K562 (cell line): ENCODE measurements around the gene PHLDB1. TPM values are rescaled to one million over a fixed set of nuclear protein-coding genes. Genes with fewer than 3 reads are reported as not detected.

Source experiments
- BHLHE40 ChIP-seq: IDR thresholded peaks from 2 replicates; pipeline ENCODE4 v1.6.1; 2011; ENCODE audit warnings: low read length, improper control_type of control experiment
- BRD9 ChIP-seq: fragments of 450-650 bp; IDR thresholded peaks from 2 replicates; pipeline ENCODE4 v1.6.1; 2018; ENCODE audit warnings: low read depth; ENCODE audit not compliant: partially characterized antibody
- IRF1 ChIP-seq: sonication (generic); formaldehyde crosslinking; IDR thresholded peaks from 2 replicates; pipeline ENCODE4 v1.8.0; 2022; ENCODE audit warnings: missing genetic modification reagents, mild to moderate bottlenecking, borderline replicate concordance
- JUND ChIP-seq, 2 experiments: IDR thresholded peaks; 2 replicates in 1 of 2; 3 replicates in 1 of 2; pipeline ENCODE4 v1.6.1; 2011; ENCODE audit warnings: borderline replicate concordance in 2 of 2, low read depth in 2 of 2, low read length in 2 of 2, improper control_type of control experiment in 1 of 2, missing biosample characterization in 1 of 2, missing genetic modification characterization in 1 of 2, missing genetic modification reagents in 1 of 2
- NCOA4 ChIP-seq: fragments of 450-650 bp; IDR thresholded peaks from 2 replicates; pipeline ENCODE4 v1.6.1; 2018; ENCODE audit warnings: mild to moderate bottlenecking; ENCODE audit not compliant: partially characterized antibody
- PKNOX1 ChIP-seq: fragments of 450-650 bp; IDR thresholded peaks from 2 replicates; pipeline ENCODE4 v1.6.1; 2016
- RBFOX2 ChIP-seq: fragments of 200-400 bp; formaldehyde crosslinking; IDR thresholded peaks from 2 replicates; pipeline ENCODE4 v1.6.1; 2017; ENCODE audit warnings: low read depth, mild to moderate bottlenecking, low read length, moderate library complexity
- SMARCE1 ChIP-seq: fragments of 450-650 bp; IDR thresholded peaks from 2 replicates; pipeline ENCODE4 v1.7.1; 2016; ENCODE audit warnings: mild to moderate bottlenecking
- TEAD4 ChIP-seq, 2 experiments: sonication (generic) in 1 of 2; formaldehyde crosslinking in 1 of 2; IDR thresholded peaks; 2 replicates each; pipeline versions ENCODE4 v1.6.1 to v1.8.0; 2012 to 2022; ENCODE audit warnings: borderline replicate concordance in 1 of 2, inconsistent platforms in 1 of 2, low read length in 1 of 2, mild to moderate bottlenecking in 1 of 2, missing genetic modification reagents in 1 of 2
- ZBTB33 ChIP-seq: sonication (generic); formaldehyde crosslinking; IDR thresholded peaks from 2 replicates; pipeline ENCODE4 v1.8.1; 2023; ENCODE audit warnings: mild to moderate bottlenecking, missing genetic modification reagents
- ZNF318 ChIP-seq, 2 experiments: fragments of 450-650 bp; IDR thresholded peaks; 2 replicates each; pipeline ENCODE4 v1.6.1; 2016; ENCODE audit warnings: mild to moderate bottlenecking in 2 of 2, borderline replicate concordance in 1 of 2, low read depth in 1 of 2, moderate library complexity in 1 of 2
- ZNF41 ChIP-seq: fragments of 250-450 bp; sonication (Bioruptor Pico); conservative IDR thresholded peaks from 2 replicates; pipeline ENCODE4 v1.4.0; 2020; ENCODE audit warnings: mild to moderate bottlenecking
- polyA plus RNA-seq, 8 experiments: library from polyadenylated mRNA; depleted of rRNA in 4 of 8; stranded (reverse) in 5 of 8; unstranded in 3 of 8; fragments of >200 nt; fragmentation: Nextera tagmentation in 2 of 8; fragmentation: Illumina TruSeq in 1 of 8; extraction: Ambion mirVana in 2 of 8; extraction: Trizol in 1 of 8; gene quantifications; 2 replicates each; pipeline versions ENCODE4 v1.2.1 to v1.2.3, GENCODE V29; 2011 to 2014; ENCODE audit warnings: inconsistent platforms in 1 of 8, missing spikeins in 1 of 8
- total RNA-seq, 7 experiments: library from RNA; depleted of rRNA in 6 of 7; stranded (reverse); fragments of >200 nt in 6 of 7; fragmentation: Illumina TruSeq in 2 of 7; extraction: Trizol in 2 of 7; gene quantifications; 2 replicates each; pipeline versions ENCODE4 v1.2.1 to v1.2.3, GENCODE V29; 2011 to 2021; ENCODE audit warnings: low replicate concordance in 1 of 7

PHLDB1 gene
- total and polyA plus RNA-seq, 9 of the 15 experiments (the other 6 are each of a cell fraction or from before 2014, with no cell fraction given): 2.0 to 28.7 (median 16.2) TPM

- no peak for TF ChIP-seq ZNF318 (IDR thresholded peaks at IDR 0.05; ENCODE audit: borderline replicate concordance in 1 of 2, low read depth in 1 of 2)
- TF ChIP-seq RBFOX2: peak; percentile 79
- peak; percentile 69; the same call in 1 of the 2 replicates for TF ChIP-seq ZBTB33
- peak; percentile 81; the same call in 1 of the 2 replicates for TF ChIP-seq IRF1 (CRISPR knock-in tag)
- TF ChIP-seq PKNOX1: peak; percentile 35; the same call in 1 of the 2 replicates
- TF ChIP-seq BRD9: peak; percentile 45
- 0 out of 2 replicates have a peak, but pooled peaks have one; percentile 27 for TF ChIP-seq ZNF41 (CRISPR knock-in tag)
- peak; percentile 80 for TF ChIP-seq BHLHE40
- TF ChIP-seq SMARCE1: peak; percentile 65; the same call in 1 of the 2 replicates
- peak; percentile 9 for TF ChIP-seq NCOA4
- peak; percentile 94 for TF ChIP-seq JUND (IDR thresholded peaks at IDR 0.05; ENCODE audit: borderline replicate concordance, low read depth, low read length)
- peak; percentile 86; the same call in 2 of the 3 replicates for TF ChIP-seq JUND (tag; IDR thresholded peaks at IDR 0.05; ENCODE audit: borderline replicate concordance, low read depth, low read length)
- TF ChIP-seq TEAD4 (IDR thresholded peaks at IDR 0.05; ENCODE audit: low read length): peak; percentile 88
- TF ChIP-seq TEAD4 (CRISPR knock-in tag; IDR thresholded peaks at IDR 0.05; ENCODE audit: borderline replicate concordance): no peak
Measured at GRCh38 chr11:118608360-118609227, 1.2 kb downstream of the PHLDB1 start (continued).
